Measurements from ENCODE around the gene ITPR1. TPM values are rescaled to one million over a fixed set of nuclear protein-coding genes. Genes with fewer than 3 reads are reported as not detected.

The ITPR1 gene
- total RNA-seq, 1 donor from 2014 or later = 11.2 TPM

GRCh38 chr3:4678320-4678719 is 185.2 kb downstream of the ITPR1 start:
- Mint-ChIP-seq H3K4me1 (ENCODE audit: low read depth) (peaks cover 10% of the 10 kb centered on the region), H3K4me3 (ENCODE audit: low read depth) (no peak overlapping the region), H3K9me3 (ENCODE audit: low read depth) (no peaks in the 10 kb centered on the region), H3K27ac (no peak overlapping the region), H3K27me3 (peaks cover 52% of the 10 kb centered on the region), H3K36me3 (ENCODE audit: insufficient read depth) (peaks cover 7% of the 10 kb centered on the region)
- no peak for TF ChIP-seq CTCF (IDR thresholded peaks at IDR 0.05; ENCODE audit: unreplicated experiment)
- no peak for DNase-seq (ENCODE audit: low spot score, unreplicated experiment)

- Mint-ChIP-seq H3K27ac (no peak overlapping the region), H3K27me3 (peaks cover 63% of the 10 kb centered on the region), H3K36me3 (ENCODE audit: insufficient read depth) (peaks cover 5% of the 10 kb centered on the region), H3K9me3 (ENCODE audit: low read depth) (no peaks in the 10 kb centered on the region), H3K4me1 (ENCODE audit: low read depth) (peaks cover 10% of the 10 kb centered on the region), H3K4me3 (ENCODE audit: low read depth) (no peak overlapping the region)
- no peak for TF ChIP-seq CTCF (IDR thresholded peaks at IDR 0.05; ENCODE audit: unreplicated experiment)
- DNase-seq (ENCODE audit: low spot score, unreplicated experiment) = no peak
Observed at GRCh38 chr3:4680227-4680691, 187.1 kb downstream of the ITPR1 start.

- H3K27ac Mint-ChIP-seq = no peak overlapping the region
- H3K27me3 Mint-ChIP-seq = peaks cover 69% of the 10 kb centered on the region
- DNase-seq (ENCODE audit: low spot score, unreplicated experiment) = no peak
- peaks cover 5% of the 10 kb centered on the region for H3K36me3 Mint-ChIP-seq (ENCODE audit: insufficient read depth)
- no peaks in the 10 kb centered on the region for H3K9me3 Mint-ChIP-seq (ENCODE audit: low read depth)
- H3K4me1 Mint-ChIP-seq (ENCODE audit: low read depth) = peaks cover 11% of the 10 kb centered on the region
- TF ChIP-seq CTCF (IDR thresholded peaks at IDR 0.05; ENCODE audit: unreplicated experiment) = no peak
- H3K4me3 Mint-ChIP-seq (ENCODE audit: low read depth) = no peak overlapping the region
Observed at GRCh38 chr3:4680871-4681300, 187.7 kb downstream of the ITPR1 start.

GRCh38 chr3:4681301-4681700 is 188.2 kb downstream of the ITPR1 start:
- no peak for DNase-seq (ENCODE audit: low spot score, unreplicated experiment)
- H3K27ac Mint-ChIP-seq = no peak overlapping the region
- H3K4me1 Mint-ChIP-seq (ENCODE audit: low read depth) = peaks cover 13% of the 10 kb centered on the region
- H3K4me3 Mint-ChIP-seq (ENCODE audit: low read depth) = no peak overlapping the region
- peaks cover 70% of the 10 kb centered on the region for H3K27me3 Mint-ChIP-seq
- TF ChIP-seq CTCF (IDR thresholded peaks at IDR 0.05; ENCODE audit: unreplicated experiment) = no peak
- peaks cover 5% of the 10 kb centered on the region for H3K36me3 Mint-ChIP-seq (ENCODE audit: insufficient read depth)
- H3K9me3 Mint-ChIP-seq (ENCODE audit: low read depth) = no peaks in the 10 kb centered on the region

- Mint-ChIP-seq H3K4me1 (ENCODE audit: low read depth) (peaks cover 21% of the 10 kb centered on the region), H3K27ac (no peak overlapping the region), H3K4me3 (ENCODE audit: low read depth) (no peak overlapping the region), H3K27me3 (peaks cover 55% of the 10 kb centered on the region), H3K36me3 (ENCODE audit: insufficient read depth) (peaks cover 1% of the 10 kb centered on the region), H3K9me3 (ENCODE audit: low read depth) (no peaks in the 10 kb centered on the region)
- no peak for DNase-seq (ENCODE audit: low spot score, unreplicated experiment)
- no peak for TF ChIP-seq CTCF (IDR thresholded peaks at IDR 0.05; ENCODE audit: unreplicated experiment)
Observed at GRCh38 chr3:4684117-4684516, 191.0 kb downstream of the ITPR1 start.
